HepG2 (cell line): Measurements from ENCODE around the gene APBA3. TPM values are rescaled to one million over a fixed set of nuclear protein-coding genes. Genes with fewer than 3 reads are reported as not detected.
A peak's percentile ranks its signal among the peaks of the same experiment; 100 is the strongest.

Source experiments
- ASH2L ChIP-seq: fragments of 300-600, 200-600 bp; sonication (generic); IDR thresholded peaks from 2 replicates; pipeline ENCODE4 v1.7.0; 2017; ENCODE audit warnings: low read depth, mild to moderate bottlenecking, moderate library complexity, mixed read lengths, low read length; ENCODE audit not compliant: insufficient read length
- CSRNP1 ChIP-seq: sonication (generic); formaldehyde crosslinking; IDR thresholded peaks from 2 replicates; pipeline ENCODE4 v1.8.1; 2023; ENCODE audit warnings: mild to moderate bottlenecking, missing genetic modification reagents
- FOXM1 ChIP-seq: sonication (generic); formaldehyde crosslinking; IDR thresholded peaks from 2 replicates; pipeline ENCODE4 v1.5.0; 2020; ENCODE audit warnings: missing genetic modification reagents
- HBP1 ChIP-seq: IDR thresholded peaks from 2 replicates; pipeline ENCODE4 v1.6.1; 2016; ENCODE audit warnings: low read depth, control low read depth
- HOXA3 ChIP-seq: sonication (generic); formaldehyde crosslinking; IDR thresholded peaks from 2 replicates; pipeline ENCODE4 v1.5.0; 2020; ENCODE audit warnings: missing genetic modification reagents
- IKZF4 ChIP-seq: sonication (generic); formaldehyde crosslinking; IDR thresholded peaks from 2 replicates; pipeline ENCODE4 v1.5.1; 2020; ENCODE audit warnings: borderline replicate concordance, mild to moderate bottlenecking, low read depth, missing genetic modification reagents; ENCODE audit errors: not compliant biosample characterization
- MEF2D ChIP-seq: sonication (generic); formaldehyde crosslinking; IDR thresholded peaks from 2 replicates; pipeline ENCODE4 v1.5.1; 2020; ENCODE audit warnings: mild to moderate bottlenecking, missing genetic modification reagents
- MIER2 ChIP-seq: IDR thresholded peaks from 2 replicates; pipeline ENCODE4 v1.6.1; 2016; ENCODE audit warnings: missing biosample characterization, missing genetic modification reagents
- MLX ChIP-seq: IDR thresholded peaks from 2 replicates; pipeline ENCODE4 v1.6.1; 2016
- MTA1 ChIP-seq: sonication (generic); formaldehyde crosslinking; IDR thresholded peaks from 2 replicates; pipeline ENCODE4 v1.4.0; 2020; ENCODE audit warnings: missing genetic modification reagents, mild to moderate bottlenecking, borderline replicate concordance
- PITX1 ChIP-seq: sonication (generic); formaldehyde crosslinking; IDR thresholded peaks from 2 replicates; pipeline ENCODE4 v1.5.1; 2020; ENCODE audit warnings: mild to moderate bottlenecking, missing genetic modification reagents
- PRMT3 ChIP-seq: sonication (generic); formaldehyde crosslinking; IDR thresholded peaks from 2 replicates; pipeline ENCODE4 v1.8.1; 2022; ENCODE audit warnings: low read depth, mild to moderate bottlenecking, moderate library complexity, missing genetic modification reagents, borderline replicate concordance
- PRPF4 ChIP-seq: fragments of 200-400 bp; formaldehyde crosslinking; IDR thresholded peaks from 2 replicates; pipeline ENCODE4 v1.6.1; 2016; ENCODE audit warnings: low read length, low read depth; ENCODE audit not compliant: poor library complexity, severe bottlenecking
- TBX3 ChIP-seq: fragments of 450-650 bp; IDR thresholded peaks from 2 replicates; pipeline ENCODE4 v1.6.1; 2017; ENCODE audit warnings: antibody characterized with exemption, mild to moderate bottlenecking, inconsistent platforms, borderline replicate concordance
- ZBTB49 ChIP-seq: sonication (generic); formaldehyde crosslinking; IDR thresholded peaks from 2 replicates; pipeline ENCODE4 v1.4.0; 2020; ENCODE audit warnings: missing genetic modification reagents, borderline replicate concordance
- ZNF10 ChIP-seq: sonication (generic); formaldehyde crosslinking; IDR thresholded peaks from 2 replicates; pipeline ENCODE4 v1.4.0; 2020; ENCODE audit warnings: mild to moderate bottlenecking, low read depth, missing genetic modification reagents, borderline replicate concordance
- ZNF432 ChIP-seq: sonication (generic); formaldehyde crosslinking; IDR thresholded peaks from 2 replicates; pipeline ENCODE4 v1.5.0; 2020; ENCODE audit warnings: missing genetic modification reagents, mild to moderate bottlenecking, borderline replicate concordance
- ZNF737 ChIP-seq: sonication (generic); formaldehyde crosslinking; IDR thresholded peaks from 2 replicates; pipeline ENCODE4 v1.5.0; 2020; ENCODE audit warnings: missing genetic modification reagents, mild to moderate bottlenecking, borderline replicate concordance
- polyA plus RNA-seq, 8 experiments: library from polyadenylated mRNA; depleted of rRNA in 3 of 8; stranded (reverse) in 7 of 8; unstranded in 1 of 8; fragments of >200 nt; fragmentation: Illumina TruSeq in 4 of 8; extraction: Trizol in 4 of 8; gene quantifications; 2 replicates each; pipeline versions ENCODE4 v1.2.1 to v1.2.3, GENCODE V29; 2011 to 2016; ENCODE audit warnings: low read depth in 4 of 8, missing spikeins in 1 of 8, mixed read lengths in 1 of 8; ENCODE audit not compliant: insufficient read depth in 1 of 8
- total RNA-seq, 5 experiments: library from RNA; depleted of rRNA; stranded (reverse); fragments of >200 nt; fragmentation: Illumina TruSeq; extraction: Trizol; gene quantifications; 2 replicates each; pipeline ENCODE4 v1.2.3, GENCODE V29; 2016; ENCODE audit warnings: low read depth in 1 of 5
- TF ChIP-seq, protein P1 (sequence below): sonication (generic); formaldehyde crosslinking; IDR thresholded peaks from 2 replicates; pipeline ENCODE4 v1.4.0; 2020; ENCODE audit warnings: mild to moderate bottlenecking, low read depth, missing genetic modification reagents

Gene APBA3
- total and polyA plus RNA-seq, 2 of the 13 experiments (the other 11 are each of a cell fraction or from before 2014, with no cell fraction given) = 14.2 to 14.3 TPM

GRCh38 chr19:3762501-3763459 lies 1.3 kb upstream of the APBA3 start, which contains the start of gene MRPL54 (continued):
- no peak for TF ChIP-seq ZNF737 (CRISPR knock-in tag)
- TF ChIP-seq ZBTB49 (CRISPR knock-in tag) = no peak
- TF ChIP-seq MLX (CRISPR knock-in tag) = no peak; the same call in 1 of the 2 replicates
- TF ChIP-seq PITX1 (CRISPR knock-in tag) = peak; percentile 11; the same call in 1 of the 2 replicates
- no peak for TF ChIP-seq IKZF4
- no peak for TF ChIP-seq PRPF4
- no peak for TF ChIP-seq ZNF10
- TF ChIP-seq MEF2D = no peak; the same call in 1 of the 2 replicates
- peak; percentile 64 for TF ChIP-seq ASH2L
- peak; percentile 97 for TF ChIP-seq HOXA3 (CRISPR knock-in tag)
- peak; percentile 55; the same call in 1 of the 2 replicates for TF ChIP-seq TBX3
- TF ChIP-seq, protein P1, sequence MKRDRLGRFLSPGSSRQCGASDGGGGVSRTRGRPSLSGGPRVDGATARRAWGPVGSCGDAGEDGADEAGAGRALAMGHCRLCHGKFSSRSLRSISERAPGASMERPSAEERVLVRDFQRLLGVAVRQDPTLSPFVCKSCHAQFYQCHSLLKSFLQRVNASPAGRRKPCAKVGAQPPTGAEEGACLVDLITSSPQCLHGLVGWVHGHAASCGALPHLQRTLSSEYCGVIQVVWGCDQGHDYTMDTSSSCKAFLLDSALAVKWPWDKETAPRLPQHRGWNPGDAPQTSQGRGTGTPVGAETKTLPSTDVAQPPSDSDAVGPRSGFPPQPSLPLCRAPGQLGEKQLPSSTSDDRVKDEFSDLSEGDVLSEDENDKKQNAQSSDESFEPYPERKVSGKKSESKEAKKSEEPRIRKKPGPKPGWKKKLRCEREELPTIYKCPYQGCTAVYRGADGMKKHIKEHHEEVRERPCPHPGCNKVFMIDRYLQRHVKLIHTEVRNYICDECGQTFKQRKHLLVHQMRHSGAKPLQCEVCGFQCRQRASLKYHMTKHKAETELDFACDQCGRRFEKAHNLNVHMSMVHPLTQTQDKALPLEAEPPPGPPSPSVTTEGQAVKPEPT (CRISPR knock-in tag) = 0 out of 2 replicates have a peak, but pooled peaks have one; percentile 28
- TF ChIP-seq MIER2 (CRISPR knock-in tag) = peak; percentile 31; the same call in 1 of the 2 replicates
- no peak for TF ChIP-seq MTA1
- TF ChIP-seq FOXM1 (CRISPR knock-in tag) = no peak
- 0 out of 2 replicates have a peak, but pooled peaks have one; percentile 71 for TF ChIP-seq HBP1 (CRISPR knock-in tag)
- TF ChIP-seq CSRNP1 = no peak
- no peak for TF ChIP-seq PRMT3 (CRISPR knock-in tag)
- TF ChIP-seq ZNF432 (CRISPR knock-in tag) = no peak
